Lung (tissue), 12 donors: ENCODE measurements around the gene LURAP1L. TPM values are rescaled to one million over a fixed set of nuclear protein-coding genes. Genes with fewer than 3 reads are reported as not detected.

Source experiments
- ATAC-seq: fragments of 200-7000 bp; cut with Tn5 transposase; one replicate; pipeline ENCODE4 v1.9.1; 2020; ENCODE audit warnings: moderate number of reproducible peaks; ENCODE audit not compliant: insufficient read depth, low FRiP score
- DNase-seq, 3 donors: peaks; one replicate each; pipeline ENCODE4 v3.0.0-alpha.2; 2013 to 2017
- H3K27ac ChIP-seq, 2 donors: one replicate each; pipeline ENCODE4 v1.5.1; 2013; ENCODE audit warnings: mild to moderate bottlenecking in 2 of 2, moderate library complexity in 2 of 2, control low read depth in 1 of 2, inconsistent platforms in 1 of 2, low read depth in 1 of 2, low read length in 1 of 2
- H3K27me3 ChIP-seq, 3 donors: one replicate each; pipeline ENCODE4 v1.5.1; 2013; ENCODE audit warnings: low read length in 2 of 3; ENCODE audit not compliant: control insufficient read depth in 3 of 3, insufficient read depth in 3 of 3
- H3K36me3 ChIP-seq, 4 donors: one replicate each; pipeline ENCODE4 v1.5.1; 2013; ENCODE audit warnings: low read length in 4 of 4, mild to moderate bottlenecking in 1 of 4, moderate library complexity in 1 of 4; ENCODE audit not compliant: control insufficient read depth in 4 of 4, insufficient read depth in 4 of 4
- H3K4me1 ChIP-seq, 5 donors: one replicate each; pipeline ENCODE4 v1.5.1; 2013; ENCODE audit warnings: low read length in 5 of 5, mild to moderate bottlenecking in 2 of 5, moderate library complexity in 1 of 5; ENCODE audit not compliant: control insufficient read depth in 5 of 5, insufficient read depth in 5 of 5
- H3K4me3 ChIP-seq: one replicate; pipeline ENCODE4 v1.5.1; 2013; ENCODE audit warnings: mild to moderate bottlenecking, control low read depth, moderate library complexity
- H3K9ac ChIP-seq, 2 donors: one replicate each; pipeline ENCODE4 v1.5.1; 2013; ENCODE audit warnings: low read length in 2 of 2, control low read depth in 1 of 2; ENCODE audit not compliant: insufficient read depth in 1 of 2
- H3K9me3 ChIP-seq, 4 donors: one replicate each; pipeline ENCODE4 v1.5.1; 2013; ENCODE audit warnings: low read length in 3 of 4, mild to moderate bottlenecking in 1 of 4, moderate library complexity in 1 of 4; ENCODE audit not compliant: control insufficient read depth in 4 of 4, insufficient read depth in 3 of 4
- CTCF ChIP-seq: IDR thresholded peaks from 2 replicates; pipeline ENCODE4 v1.5.1; 2012; ENCODE audit warnings: mild to moderate bottlenecking; ENCODE audit errors: control extremely low read depth, extremely low read depth
- WGBS, 2 donors: extraction: QIAGEN DNeasy Blood & Tissue Kit; methylation state at CpG; one replicate each; pipeline ENCODE4 v1.1.7; 2013; 5-methylcytosine and 5-hydroxymethylcytosine counted together
- polyA plus RNA-seq, 2 donors: library from polyadenylated mRNA; stranded (reverse); fragments of 200-250 nt; gene quantifications; one replicate each; pipeline ENCODE4 v1.2.1, GENCODE V29; 2013
- total RNA-seq, 2 donors: library from RNA; depleted of rRNA in 1 of 2; stranded (reverse); fragments of >200 nt in 1 of 2; gene quantifications; one replicate each; pipeline ENCODE4 v1.2.1, GENCODE V29; 2014 to 2021
- donor health status: control.
- donor health status: control.
- donor health status: Bipolar disorder and iron deficiency.
- donor health status: healthy.
- donor health status: DM: yes; HTN: yes; CAD: no.

LURAP1L gene
- total and polyA plus RNA-seq, 4 donors = 24.9 to 104 (median 30.1) TPM

DNA sequence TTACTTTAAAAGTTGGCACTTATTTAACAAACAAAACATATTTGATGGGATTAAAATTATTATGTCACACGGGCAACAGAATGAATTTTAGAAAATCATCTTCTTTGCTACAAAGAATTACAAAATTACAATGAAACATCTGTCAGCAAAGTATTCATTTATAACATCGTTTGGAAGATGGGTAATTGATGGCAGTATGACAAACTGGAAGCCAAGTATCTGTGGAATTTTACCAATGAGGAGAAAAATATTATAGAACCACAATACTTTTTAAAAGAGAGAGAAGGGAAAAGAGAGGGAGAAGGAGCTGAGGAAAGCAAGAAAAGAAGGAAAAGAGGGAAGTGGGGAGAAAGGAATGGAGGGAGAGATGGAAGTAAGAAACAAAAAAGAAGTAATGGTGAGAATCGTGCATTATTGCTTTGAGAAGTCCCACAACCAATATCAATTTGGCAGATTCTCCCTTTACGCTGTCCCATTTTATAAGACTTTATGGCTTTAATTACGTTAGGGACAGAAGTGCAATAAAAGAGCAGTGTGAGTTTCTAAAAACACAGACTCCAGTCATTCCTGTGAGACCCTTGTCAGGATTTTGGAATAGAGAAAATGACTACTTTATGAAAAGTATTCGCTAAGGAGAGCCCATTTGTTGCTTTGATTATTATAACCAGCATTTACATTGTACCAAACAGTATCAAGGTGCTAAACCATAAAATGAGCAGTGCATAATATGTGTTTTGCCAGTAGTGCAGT, 76.7 kb downstream of the LURAP1L start:
- ATAC-seq (no peak), DNase-seq (no peak)
- Histone ChIP-seq H3K4me3 (no peak overlapping the region), H3K27ac (no peak overlapping the region), H3K36me3 (no peaks in the 10 kb centered on the region), H3K27me3 (no peaks in the 10 kb centered on the region), H3K9ac (no peak overlapping the region), H3K4me1 (peaks cover 0 to 11% (median 0%) of the 10 kb centered on the region in 5 donors), H3K9me3 (no peaks in the 10 kb centered on the region)
- TF ChIP-seq CTCF = no peak
- 81 to 82% methylated on average over 6 of the region's 6 CpGs for WGBS, 2 donors

- no peak overlapping the region for H3K4me3 ChIP-seq
- H3K9ac ChIP-seq = no peak overlapping the region
- no peak for DNase-seq
- H3K27ac ChIP-seq = no peak overlapping the region
- no peak for TF ChIP-seq CTCF
- no peaks in the 10 kb centered on the region for H3K27me3 ChIP-seq
- 79 to 80% methylated on average over 4 of the region's 4 CpGs for WGBS, 2 donors
- ATAC-seq = no peak
- H3K4me1 ChIP-seq = peaks cover 0 to 17% (median 3%) of the 10 kb centered on the region in 5 donors
- H3K9me3 ChIP-seq = no peaks in the 10 kb centered on the region
- no peaks in the 10 kb centered on the region for H3K36me3 ChIP-seq
Measured at GRCh38 chr9:12853051-12853450, 78.2 kb downstream of the LURAP1L start.

- no peaks in the 10 kb centered on the region for H3K9me3 ChIP-seq
- H3K27ac ChIP-seq = no peak overlapping the region
- no peaks in the 10 kb centered on the region for H3K36me3 ChIP-seq
- WGBS, 2 donors = 93 to 96% methylated on average over 2 of the region's 2 CpGs
- peaks cover 0 to 17% (median 3%) of the 10 kb centered on the region in 5 donors for H3K4me1 ChIP-seq
- no peak for TF ChIP-seq CTCF
- ATAC-seq = no peak
- no peaks in the 10 kb centered on the region for H3K27me3 ChIP-seq
- no peak overlapping the region for H3K4me3 ChIP-seq
- no peak for DNase-seq
- no peak overlapping the region for H3K9ac ChIP-seq
Measured at GRCh38 chr9:12854221-12854620, 79.4 kb downstream of the LURAP1L start.
